ENCODE results near the gene EAF2.
"Not testable (repeated sequence)": the region's sequence is repeated elsewhere in the genome, so short reads cannot be mapped to it uniquely, and the experiment has no call there.

EAF2 gene

GRCh38 chr3:121863247-121863646 lies 28.2 kb downstream of the EAF2 start:
- DNase-seq (ENCODE audit: low read depth in 2 of 2): not testable (repeated sequence)

DNA sequence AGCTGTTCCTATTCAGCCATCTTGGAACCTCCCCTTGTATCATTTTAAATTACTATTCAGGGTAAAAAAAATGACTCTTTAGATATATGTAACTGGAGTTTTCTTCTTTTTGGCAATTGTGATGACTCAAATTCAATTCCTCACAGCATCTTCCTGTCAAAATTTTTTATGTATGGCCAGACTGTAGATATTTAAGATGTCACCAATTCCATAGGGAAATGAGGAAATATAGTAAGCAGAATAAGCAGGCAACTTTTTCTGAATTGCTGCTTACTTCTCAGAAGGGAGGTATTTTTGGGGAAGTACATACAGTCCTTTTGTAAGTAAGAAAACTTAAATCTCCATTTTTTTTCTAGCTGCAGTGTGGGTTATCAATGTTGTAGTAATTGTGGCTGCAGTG lies 28.8 kb downstream of the EAF2 start:
- no peak for DNase-seq (ENCODE audit: low read depth in 2 of 2)

DNA sequence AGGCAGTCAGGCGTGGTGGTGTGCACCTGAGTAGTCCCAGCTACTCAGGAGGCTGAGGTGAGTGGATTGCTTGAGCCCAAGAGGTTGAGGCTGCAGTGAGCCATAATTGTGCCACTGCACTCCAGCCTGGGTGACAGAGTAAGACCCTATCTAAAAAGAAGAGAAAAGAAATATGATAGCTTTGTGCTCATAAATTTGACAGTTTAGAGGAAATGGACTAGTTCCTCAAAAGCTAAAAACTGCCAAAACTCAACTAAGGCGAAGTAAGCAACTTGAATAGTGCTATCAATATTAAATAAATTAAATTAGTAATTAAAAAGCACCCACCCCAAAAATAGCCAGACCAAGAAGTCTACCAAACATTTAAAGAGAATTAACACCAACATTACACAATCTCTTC lies 34.7 kb downstream of the EAF2 start:
- no peak for DNase-seq (ENCODE audit: low read depth in 2 of 2)

DNA sequence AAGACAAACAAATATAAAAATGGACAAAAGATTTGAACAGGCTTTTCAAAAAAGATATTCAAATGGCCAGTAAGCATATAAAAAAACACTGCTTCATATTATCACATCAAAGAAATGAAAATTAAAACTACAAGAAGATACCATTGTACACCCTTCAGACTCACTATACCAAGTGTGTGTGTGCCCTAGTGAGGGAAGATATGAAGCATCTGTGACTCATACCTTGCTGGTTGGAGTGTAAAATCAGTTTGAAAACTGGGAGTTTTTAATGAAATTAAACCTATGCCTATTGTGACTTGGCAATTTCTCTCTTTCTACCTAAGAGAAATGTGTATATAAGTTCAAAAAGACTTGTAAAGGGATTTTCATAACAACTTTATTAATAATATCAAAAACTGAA lies 35.7 kb downstream of the EAF2 start:
- DNase-seq (ENCODE audit: low read depth in 2 of 2): no peak

GRCh38 chr3:121871430-121871829 lies 36.4 kb downstream of the EAF2 start:
- no peak for DNase-seq (ENCODE audit: low read depth in 2 of 2)

- no peak for DNase-seq (ENCODE audit: low read depth in 2 of 2)
Observed at GRCh38 chr3:121878411-121878810, 43.4 kb downstream of the EAF2 start.

- DNase-seq (ENCODE audit: low read depth in 2 of 2): no peak
Observed at GRCh38 chr3:121883507-121883906, 48.5 kb downstream of the EAF2 start.

DNA sequence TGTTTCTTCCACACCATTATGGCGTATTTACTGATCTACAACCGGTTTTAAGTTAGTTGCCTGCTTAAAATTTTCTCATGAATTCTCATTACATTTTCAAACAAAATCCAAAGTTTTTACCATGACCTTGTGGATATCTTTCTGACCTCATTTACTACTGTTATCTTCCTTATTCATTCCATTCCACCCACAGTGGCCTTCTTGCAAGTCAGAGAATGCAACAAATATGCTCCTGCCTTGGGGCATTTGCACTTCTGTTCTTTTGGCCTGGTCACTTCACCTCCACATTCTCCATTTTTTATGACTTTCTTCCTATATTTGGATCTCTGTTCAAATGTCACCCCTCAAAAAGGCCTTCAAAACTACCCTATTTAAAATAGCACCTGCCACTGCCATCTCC lies 50.4 kb downstream of the EAF2 start:
- no peak for DNase-seq (ENCODE audit: low read depth in 2 of 2)

GRCh38 chr3:121894301-121894990 lies 59.4 kb downstream of the EAF2 start, which contains the start of gene SLC15A2:
SLC15A2 (plus strand) TSS chr3:121894401; CDS start chr3:121894477, 76 bp downstream.
- DNase-seq (ENCODE audit: low read depth in 2 of 2): no peak

DNA sequence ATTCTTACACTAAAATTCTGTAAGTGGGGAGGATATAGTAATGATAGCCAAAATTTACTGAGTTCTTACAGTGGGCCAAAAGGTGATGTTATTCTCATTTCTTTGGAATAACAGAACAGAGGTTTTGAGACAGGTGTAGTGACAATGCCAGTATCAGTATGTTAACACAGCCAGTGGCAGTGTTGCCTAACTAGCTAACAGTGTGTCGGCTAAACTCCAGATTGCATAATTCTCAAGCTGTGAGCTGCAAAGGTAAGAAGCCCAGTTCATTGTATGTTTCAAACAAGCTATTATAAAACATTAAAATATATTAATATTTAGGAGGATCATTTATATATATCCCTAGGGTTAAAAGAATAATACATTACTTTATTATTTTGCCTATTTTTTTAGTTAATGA lies 60.1 kb downstream of the EAF2 start:
- no peak for DNase-seq (ENCODE audit: low read depth in 2 of 2)

DNA sequence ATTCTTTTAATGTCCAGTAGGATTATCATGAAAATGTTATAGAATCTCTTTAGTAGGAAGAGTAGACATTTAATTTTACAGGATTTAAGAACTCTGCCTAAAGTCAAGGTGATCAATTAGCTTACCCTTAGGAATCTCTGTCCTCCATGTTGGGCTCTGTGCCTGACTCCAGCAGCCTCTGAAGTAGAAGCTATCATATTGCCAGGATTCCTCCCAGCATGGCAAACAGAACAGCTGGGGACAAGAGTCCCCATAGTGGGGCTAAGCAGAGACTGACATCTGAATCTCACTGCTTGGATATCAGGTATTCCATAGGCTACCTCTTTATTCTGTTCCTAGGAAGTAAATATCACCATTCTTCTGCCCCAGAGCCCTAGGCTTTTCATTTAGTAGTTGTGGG lies 60.7 kb downstream of the EAF2 start:
- DNase-seq (ENCODE audit: low read depth in 2 of 2): no peak

DNA sequence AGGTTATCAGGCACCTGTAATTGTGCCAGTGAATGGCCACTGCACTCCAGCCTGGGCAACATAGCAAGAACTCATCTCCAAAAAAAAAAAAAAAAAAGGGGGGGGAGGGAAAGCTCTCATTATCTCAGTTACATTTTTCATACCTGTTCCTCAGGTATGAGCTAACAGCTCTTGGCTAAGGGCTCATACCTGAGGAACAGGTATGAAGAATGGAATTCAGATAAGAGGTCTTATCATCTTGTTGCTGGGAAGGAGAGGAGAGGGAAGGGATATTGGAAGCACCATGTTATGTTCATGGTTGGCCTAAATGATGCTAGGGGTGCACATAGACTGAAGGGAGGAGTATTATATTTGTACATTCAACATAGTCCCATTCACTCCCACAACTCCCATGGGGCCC lies 61.8 kb downstream of the EAF2 start:
- DNase-seq (ENCODE audit: low read depth in 2 of 2): no peak

DNA sequence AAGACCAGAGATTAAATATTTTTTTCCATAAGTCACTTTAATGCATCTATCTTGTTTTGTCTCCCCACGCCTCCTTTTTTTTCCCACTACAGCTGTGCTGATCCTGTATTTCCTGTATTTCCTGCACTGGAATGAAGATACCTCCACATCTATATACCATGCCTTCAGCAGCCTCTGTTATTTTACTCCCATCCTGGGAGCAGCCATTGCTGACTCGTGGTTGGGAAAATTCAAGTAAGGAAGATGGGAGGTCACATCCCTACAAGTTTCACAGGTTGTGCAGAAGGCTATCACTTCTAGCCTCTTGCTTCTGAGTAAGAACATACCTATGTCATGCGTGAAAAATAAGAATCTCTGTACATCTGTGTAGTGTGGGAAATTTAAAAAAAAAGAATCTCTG lies 62.3 kb downstream of the EAF2 start:
- no peak for DNase-seq (ENCODE audit: low read depth in 2 of 2)

DNA sequence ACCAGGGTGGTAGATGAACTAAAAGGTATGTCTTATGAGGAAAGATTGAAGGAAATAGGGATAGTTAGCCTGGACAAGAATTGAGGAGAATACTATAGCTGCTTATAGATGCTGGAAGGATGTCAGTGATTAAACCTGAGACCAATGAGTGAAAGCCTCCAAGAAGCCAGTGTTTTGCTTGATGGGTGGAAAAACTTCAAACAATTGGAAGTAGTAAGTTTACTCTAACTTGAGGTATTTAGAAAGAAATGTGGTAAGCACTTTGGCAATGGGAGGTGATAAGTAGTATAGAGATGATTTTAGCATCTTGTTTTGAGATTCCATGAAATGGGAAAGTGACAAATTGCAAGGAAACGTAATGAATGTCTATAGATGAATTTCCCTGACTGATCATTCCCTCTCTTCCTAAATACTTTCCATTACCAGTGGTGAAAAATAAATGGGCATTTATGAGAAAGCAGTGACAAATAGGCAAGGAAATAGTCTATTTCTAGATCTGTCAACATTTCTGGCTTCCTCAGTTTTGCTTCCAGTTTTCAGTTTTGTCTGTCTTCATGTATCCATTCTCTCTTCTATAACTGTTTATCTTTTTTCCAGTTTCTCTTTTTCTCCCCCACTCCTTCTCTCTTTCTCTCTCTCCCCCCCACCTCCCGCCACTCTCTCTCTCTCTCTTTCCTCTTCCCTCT lies 78.4 kb downstream of the EAF2 start:
- no peak for DNase-seq (ENCODE audit: low read depth in 2 of 2)

DNA sequence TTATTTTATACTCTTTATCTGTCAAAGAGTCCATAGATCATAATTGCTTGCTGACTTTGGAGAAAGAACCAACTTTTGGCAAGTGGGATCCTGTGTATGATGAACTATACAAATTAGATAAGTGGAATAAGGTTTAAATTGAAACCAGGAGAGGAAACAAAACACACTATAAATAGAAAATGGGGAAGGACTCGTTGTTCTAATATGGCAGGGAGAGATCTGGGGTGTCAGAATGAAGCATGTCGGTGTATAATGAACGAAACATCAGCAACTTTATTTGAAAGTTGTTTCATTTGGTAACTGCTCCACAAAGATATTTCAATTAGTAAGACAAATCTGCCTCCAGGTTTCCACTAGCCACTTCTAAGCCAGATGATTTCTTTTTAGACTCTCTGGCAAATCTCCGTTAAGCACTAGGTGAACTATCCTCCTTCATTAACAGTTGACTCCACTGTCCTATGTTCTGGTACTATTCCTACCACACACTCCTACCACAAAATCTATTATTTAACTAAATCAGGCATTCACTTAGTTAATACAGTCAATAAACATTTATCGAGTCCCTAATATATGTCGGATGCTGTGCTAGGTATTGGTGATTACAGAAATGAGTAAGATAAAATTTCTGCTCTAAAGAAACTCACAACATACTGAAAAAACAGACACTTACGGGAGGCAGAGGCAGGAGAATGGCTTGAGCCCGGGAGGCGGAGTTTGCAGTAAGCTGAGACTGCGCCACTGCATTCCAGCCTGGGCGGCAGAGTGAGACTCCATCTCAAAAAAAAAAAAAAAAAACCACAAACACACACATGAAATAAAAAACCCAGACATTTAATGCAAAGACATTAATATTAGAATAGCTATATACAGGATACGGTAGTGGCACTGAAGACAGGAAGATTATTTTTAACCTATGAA lies 79.3 kb downstream of the EAF2 start:
- no peak for DNase-seq (ENCODE audit: low read depth in 2 of 2)

DNA sequence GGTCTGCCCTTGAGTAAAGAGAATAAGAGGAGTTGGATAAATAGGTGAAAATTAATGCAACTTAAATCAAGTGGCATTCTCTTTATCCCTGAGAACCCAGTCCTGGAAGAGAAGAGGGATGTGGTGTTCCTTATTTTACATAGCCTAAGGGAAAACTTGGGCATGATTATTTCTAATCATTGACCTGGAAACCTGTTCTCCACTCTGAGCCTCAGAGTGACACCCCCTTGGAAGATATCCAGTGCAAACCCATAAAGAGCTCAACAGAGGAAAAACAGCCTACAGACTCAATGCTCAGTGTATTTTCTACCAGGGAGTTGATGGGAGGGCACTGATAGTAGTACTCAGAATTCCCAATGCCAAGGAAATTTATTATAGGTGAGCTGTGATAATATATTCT lies 81.2 kb downstream of the EAF2 start:
- DNase-seq (ENCODE audit: low read depth in 2 of 2): no peak

- DNase-seq (ENCODE audit: low read depth in 2 of 2): no peak
Observed at GRCh38 chr3:121918779-121919483, 83.9 kb downstream of the EAF2 start.

- no peak for DNase-seq (ENCODE audit: low read depth in 2 of 2)
Observed at GRCh38 chr3:121924734-121925133, 89.7 kb downstream of the EAF2 start.

- no peak for DNase-seq (ENCODE audit: low read depth in 2 of 2)
Observed at GRCh38 chr3:121926380-121926779, 91.4 kb downstream of the EAF2 start.

Data from stimulated activated CD8-positive, alpha-beta memory T cell treated with anti-CD3 and anti-CD28 coated beads, Interleukin-7, amount 100 ng/mL, for 1 hour (primary cell).